Bronchial epithelial cell (primary cell): Measurements from ENCODE around the gene HP. TPM values are rescaled to one million over a fixed set of nuclear protein-coding genes. Genes with fewer than 3 reads are reported as not detected.
"Not testable (repeated sequence)": the region's sequence is repeated elsewhere in the genome, so short reads cannot be mapped to it uniquely, and the experiment has no call there.

Source experiments
- DNase-seq: peaks from one replicate; pipeline ENCODE4 v3.0.0-alpha.2; 2010; ENCODE audit warnings: low read depth
- FAIRE-seq: peaks from 2 replicates; lab custom pipeline; 2011; peaks lifted over from hg19 to GRCh38; lab: Jason Lieb, UNC
- H3K27me3 ChIP-seq: 2 replicates; pipeline ENCODE4 v1.5.1; 2011; ENCODE audit warnings: low read length; ENCODE audit not compliant: control insufficient read depth, insufficient read depth
- H3K36me3 ChIP-seq: 2 replicates; pipeline ENCODE4 v1.5.1; 2011; ENCODE audit warnings: low read length; ENCODE audit not compliant: control insufficient read depth, insufficient read depth
- H3K4me3 ChIP-seq: 2 replicates; pipeline ENCODE4 v1.5.1; 2011; ENCODE audit warnings: mild to moderate bottlenecking, low read depth, low read length, control low read depth
- total RNA-seq: library from RNA; depleted of rRNA; stranded (reverse); fragments of >200 nt; gene quantifications from 2 replicates; pipeline ENCODE4 v1.2.1, GENCODE V29; 2014
- TF ChIP-seq, protein P1 (sequence below): IDR thresholded peaks from 2 replicates; pipeline ENCODE4 v1.5.1; 2011; ENCODE audit warnings: mild to moderate bottlenecking, moderate library complexity, low read length, control low read depth, inconsistent platforms; ENCODE audit not compliant: insufficient read depth, severe bottlenecking

Gene HP
- total RNA-seq, 1 donor from 2014 or later, result not detected

DNA sequence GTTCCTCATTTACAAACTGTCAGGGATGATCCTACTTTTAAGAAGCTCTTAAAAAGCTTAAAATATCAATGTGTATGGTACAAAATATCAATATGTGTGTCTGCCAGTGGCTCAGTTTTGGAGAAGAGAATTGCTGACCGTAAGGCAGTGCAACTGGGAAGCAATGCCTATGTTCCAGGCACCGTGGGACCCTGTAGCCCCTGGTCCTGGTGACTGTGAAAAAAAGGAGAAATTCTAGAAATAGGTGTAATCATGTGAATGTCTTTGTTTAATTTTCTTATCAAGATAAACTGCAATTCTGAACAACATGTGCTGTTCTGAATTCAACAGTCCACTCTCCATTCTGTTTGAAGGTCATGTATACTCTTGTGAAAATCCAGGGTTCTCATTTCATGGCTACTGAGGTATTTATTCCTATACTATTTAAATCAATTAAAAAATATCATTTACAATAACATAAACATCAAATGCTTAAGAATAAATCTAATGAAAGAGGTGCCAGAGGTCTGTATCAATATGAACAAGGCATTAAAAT, 9.4 kb upstream of the HP start:
- Histone ChIP-seq H3K4me3 (no peak overlapping the region), H3K36me3 (no peaks in the 10 kb centered on the region), H3K27me3 (no peaks in the 10 kb centered on the region)
- TF ChIP-seq, protein P1, sequence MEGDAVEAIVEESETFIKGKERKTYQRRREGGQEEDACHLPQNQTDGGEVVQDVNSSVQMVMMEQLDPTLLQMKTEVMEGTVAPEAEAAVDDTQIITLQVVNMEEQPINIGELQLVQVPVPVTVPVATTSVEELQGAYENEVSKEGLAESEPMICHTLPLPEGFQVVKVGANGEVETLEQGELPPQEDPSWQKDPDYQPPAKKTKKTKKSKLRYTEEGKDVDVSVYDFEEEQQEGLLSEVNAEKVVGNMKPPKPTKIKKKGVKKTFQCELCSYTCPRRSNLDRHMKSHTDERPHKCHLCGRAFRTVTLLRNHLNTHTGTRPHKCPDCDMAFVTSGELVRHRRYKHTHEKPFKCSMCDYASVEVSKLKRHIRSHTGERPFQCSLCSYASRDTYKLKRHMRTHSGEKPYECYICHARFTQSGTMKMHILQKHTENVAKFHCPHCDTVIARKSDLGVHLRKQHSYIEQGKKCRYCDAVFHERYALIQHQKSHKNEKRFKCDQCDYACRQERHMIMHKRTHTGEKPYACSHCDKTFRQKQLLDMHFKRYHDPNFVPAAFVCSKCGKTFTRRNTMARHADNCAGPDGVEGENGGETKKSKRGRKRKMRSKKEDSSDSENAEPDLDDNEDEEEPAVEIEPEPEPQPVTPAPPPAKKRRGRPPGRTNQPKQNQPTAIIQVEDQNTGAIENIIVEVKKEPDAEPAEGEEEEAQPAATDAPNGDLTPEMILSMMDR, result no peak
- FAIRE-seq (no peak), DNase-seq (no peak)

DNA sequence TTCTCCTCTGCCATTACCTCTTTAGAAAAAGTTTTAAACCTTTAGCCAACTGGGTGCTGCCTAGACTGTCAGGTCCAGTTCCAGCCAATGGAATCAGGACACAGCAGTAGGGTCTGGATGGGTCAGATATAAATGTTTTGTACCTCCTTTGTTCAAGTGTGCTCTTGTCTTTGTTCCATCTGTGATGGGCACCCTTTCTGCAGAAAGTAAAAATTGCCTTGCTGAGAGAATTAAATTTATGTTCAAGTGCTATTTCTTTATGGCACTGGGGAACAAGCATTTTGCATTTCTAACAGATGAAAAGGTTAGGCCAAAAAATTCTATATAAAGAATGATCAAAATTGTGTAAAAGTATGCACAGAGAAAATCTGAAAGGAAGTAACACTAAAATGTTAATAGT, 5.2 kb upstream of the HP start:
- no peak overlapping the region for H3K4me3 ChIP-seq
- DNase-seq, result no peak
- TF ChIP-seq, protein P1, result no peak
- no peaks in the 10 kb centered on the region for H3K27me3 ChIP-seq
- no peak for FAIRE-seq
- no peaks in the 10 kb centered on the region for H3K36me3 ChIP-seq

DNA sequence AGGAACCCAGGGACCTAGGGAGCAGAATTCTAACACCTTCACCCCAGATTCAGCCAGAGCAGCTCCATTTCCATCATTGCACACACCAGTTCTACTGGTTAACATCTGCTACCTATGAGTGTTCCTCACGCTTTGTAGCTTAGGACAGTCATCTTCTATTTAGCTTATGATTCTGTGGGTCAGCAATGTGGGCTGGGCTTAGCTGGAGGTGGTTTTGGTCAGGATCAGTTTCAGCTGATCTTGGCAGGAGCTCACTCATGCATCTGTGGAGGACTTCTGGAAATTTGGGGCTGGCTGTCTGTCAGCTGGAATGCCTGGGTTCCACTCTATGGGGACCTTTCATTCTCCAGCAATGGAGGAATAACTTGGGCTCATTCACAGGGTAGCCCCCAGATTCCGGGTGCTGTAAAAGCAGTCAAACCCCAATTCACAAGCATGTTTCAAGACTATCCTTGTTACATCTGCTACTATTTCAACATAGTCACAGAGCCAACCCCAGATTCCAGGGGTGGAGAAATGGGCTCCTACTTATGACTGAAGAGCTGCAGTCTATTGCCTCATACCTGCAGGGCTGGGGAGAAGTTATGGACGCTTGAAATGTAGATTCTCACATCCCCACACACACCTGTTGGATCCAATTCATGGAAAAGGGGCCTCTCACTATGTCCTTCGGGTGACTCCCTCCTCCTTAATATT, 3.4 kb upstream of the HP start:
- H3K4me3 ChIP-seq, result no peak overlapping the region
- no peaks in the 10 kb centered on the region for H3K27me3 ChIP-seq
- peak; percentile 32 for DNase-seq
- TF ChIP-seq, protein P1, result no peak
- H3K36me3 ChIP-seq, result no peaks in the 10 kb centered on the region
- FAIRE-seq, result no peak

DNA sequence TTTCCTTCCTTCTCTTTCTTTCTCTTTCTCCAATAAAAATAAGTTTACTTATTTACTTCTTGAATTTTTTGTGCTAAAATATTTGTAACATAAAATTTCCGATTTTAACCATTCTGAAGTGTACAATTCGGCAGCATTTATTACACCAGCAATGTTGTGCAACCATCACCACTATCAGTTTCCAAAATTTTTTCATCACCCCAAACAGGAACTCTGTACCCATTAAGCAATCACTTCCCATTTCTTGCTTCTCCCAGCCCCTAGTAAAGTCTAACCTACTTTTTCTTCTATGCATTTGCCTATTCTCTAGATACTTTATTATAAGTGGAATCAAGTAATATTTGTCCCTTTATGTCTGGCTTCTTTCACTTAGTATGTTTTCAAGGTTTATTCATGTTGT, 2.5 kb upstream of the HP start:
- Histone ChIP-seq H3K27me3 (no peaks in the 10 kb centered on the region), H3K36me3 (no peaks in the 10 kb centered on the region), H3K4me3 (no peak overlapping the region)
- TF ChIP-seq, protein P1, result no peak
- no peak for DNase-seq
- FAIRE-seq, result no peak

DNA sequence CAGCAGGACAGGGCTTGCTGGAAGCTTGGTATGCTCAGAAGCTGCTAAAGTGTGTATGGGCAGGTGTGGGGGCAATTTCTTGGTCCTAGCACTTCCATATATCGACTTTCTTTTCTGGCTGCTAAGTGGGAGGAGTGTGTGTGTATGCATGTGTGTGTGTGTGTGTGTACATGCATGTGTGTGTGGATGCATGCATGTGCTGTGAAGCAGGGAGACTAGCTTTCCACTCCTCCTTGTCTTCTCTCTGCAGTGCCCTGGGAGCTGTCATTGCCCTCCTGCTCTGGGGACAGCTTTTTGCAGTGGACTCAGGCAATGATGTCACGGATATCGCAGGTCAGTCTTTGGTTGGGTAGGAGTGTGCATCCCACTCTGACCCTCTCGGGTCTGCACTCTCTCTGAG, 1.6 kb downstream of the HP start:
- Histone ChIP-seq H3K27me3 (no peaks in the 10 kb centered on the region), H3K36me3 (no peaks in the 10 kb centered on the region), H3K4me3 (no peak overlapping the region)
- TF ChIP-seq, protein P1, result no peak
- DNase-seq, result no peak
- no peak for FAIRE-seq

DNA sequence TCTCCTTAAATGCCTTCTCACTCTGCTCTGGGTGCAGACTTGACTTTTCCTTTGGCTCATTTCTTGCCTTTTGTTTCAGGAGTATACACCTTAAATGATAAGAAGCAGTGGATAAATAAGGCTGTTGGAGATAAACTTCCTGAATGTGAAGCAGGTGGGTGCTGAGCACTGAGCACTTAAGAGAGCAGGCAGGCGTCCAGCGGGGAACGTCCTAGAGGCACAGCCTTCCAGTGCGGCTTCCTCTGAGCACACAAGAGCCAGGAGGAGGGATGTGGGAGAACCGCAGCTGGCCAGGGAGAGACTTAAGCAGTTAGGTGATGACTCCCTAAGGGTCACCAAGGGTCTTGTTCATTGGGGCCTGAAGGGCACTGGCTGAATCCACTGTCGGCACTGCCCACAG, 3.0 kb downstream of the HP start:
- not testable (repeated sequence) for H3K4me3 ChIP-seq, H3K27me3 ChIP-seq, H3K36me3 ChIP-seq, DNase-seq, FAIRE-seq

DNA sequence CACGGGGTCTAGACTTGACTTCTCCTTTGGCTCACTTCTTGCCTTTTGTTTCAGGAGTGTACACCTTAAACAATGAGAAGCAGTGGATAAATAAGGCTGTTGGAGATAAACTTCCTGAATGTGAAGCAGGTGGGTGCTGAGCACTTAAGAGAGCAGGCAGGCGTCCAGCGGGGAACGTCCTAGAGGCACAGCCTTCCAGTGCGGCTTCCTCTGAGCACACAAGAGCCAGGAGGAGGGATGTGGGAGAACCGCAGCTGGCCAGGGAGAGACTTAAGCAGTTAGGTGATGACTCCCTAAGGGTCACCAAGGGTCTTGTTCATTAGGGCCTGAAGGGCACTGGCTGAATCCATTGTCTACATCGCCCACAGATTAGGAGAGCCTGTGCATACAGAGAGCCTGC, 4.8 kb downstream of the HP start:
- not testable (repeated sequence) for H3K36me3 ChIP-seq, H3K4me3 ChIP-seq, H3K27me3 ChIP-seq, DNase-seq, FAIRE-seq
